Measurements from ENCODE around the gene GAN.

Gene GAN

GRCh38 chr16:81435103-81435502, 120.3 kb downstream of the GAN start:
- no peak for DNase-seq

GRCh38 chr16:81435567-81435966, 120.8 kb downstream of the GAN start:
- no peak for DNase-seq

DNA sequence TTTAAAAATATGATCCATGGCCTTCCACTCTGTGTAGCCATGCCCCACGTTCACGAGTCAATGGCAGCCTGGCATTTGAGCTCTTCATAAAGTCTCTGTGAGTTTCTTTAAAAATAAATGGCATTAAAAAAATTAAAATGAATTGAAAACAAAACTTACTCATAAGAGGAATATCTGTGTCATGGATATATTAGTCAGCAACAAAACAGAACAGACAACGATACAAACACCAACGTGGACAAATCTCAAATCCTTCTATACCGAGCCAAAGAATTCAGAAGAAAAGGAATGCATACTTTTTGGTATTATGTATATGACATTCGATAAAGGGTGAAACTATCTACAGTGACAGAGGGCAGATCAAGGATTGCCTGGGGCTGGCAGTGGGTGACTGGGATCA, 121.6 kb downstream of the GAN start:
- no peak for DNase-seq

DNA sequence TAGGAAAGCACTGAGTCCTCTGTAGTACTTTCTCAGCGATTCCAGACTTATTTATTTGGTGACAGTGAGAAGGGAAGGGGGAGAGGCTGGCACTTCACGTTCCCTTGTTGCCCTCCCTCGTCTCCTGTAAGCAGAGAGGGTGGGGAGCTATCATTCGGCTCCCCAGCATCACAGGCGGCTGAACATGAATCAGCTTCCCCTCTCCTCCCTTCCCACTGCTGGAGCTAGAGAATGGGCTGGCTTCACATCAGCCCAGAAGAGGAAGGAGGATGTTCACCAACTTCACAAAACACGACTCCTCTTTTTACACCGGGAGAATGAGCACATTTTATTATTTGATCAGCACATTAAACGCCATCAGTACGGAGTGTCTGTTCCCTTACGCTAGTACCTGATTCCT, 123.1 kb downstream of the GAN start:
- DNase-seq: no peak

Measured in stimulated activated CD4-positive, alpha-beta T cell treated with anti-CD3 and anti-CD28 coated beads, Interleukin-2, amount 100 ng/mL, for 24 hours (primary cell).